ENCODE data around the gene COL9A3.

The COL9A3 gene

DNA sequence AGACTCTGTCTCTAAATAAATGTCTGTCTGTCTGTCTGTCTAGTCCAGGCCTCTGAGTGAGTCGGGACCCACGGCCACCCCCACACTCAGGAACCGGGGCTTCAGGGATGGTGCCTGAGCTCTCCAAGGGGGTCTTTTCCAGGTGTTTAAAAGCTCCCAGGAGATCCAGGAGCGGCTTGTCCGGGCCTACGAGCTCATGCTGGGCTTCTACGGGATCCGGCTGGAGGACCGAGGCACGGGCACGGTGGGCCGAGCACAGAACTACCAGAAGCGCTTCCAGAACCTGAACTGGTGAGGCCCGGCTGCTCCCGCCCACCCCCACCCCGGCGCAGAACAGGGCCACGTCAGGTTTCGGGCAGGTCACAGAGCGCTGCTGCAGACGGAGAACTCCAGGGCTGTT lies 5.5 kb upstream of the COL9A3 start:
- no peak for DNase-seq (ENCODE audit: low spot score)

DNA sequence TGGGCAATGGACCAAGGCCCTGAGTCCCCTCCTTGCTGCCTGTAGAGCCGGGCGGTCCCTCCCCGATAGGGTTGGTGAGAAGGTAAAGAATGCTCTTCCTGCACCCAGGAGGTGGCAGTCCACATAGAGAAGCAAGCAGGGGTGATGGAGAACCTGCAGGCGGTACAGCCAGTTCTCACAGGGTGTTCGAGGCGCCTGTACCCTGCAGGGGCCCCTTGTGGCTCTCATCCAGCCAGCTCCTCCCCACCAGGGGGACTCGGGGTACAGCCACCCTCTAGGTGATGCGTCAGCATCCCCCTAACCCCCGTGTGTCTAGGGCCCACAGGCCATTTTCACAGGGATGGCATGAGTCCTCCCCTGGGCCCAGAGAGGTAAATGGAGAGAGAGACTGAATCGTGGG lies 5.1 kb upstream of the COL9A3 start:
- no peak for DNase-seq (ENCODE audit: low spot score)

- no peak for DNase-seq (ENCODE audit: low spot score)
These were observed 4.5 kb upstream of the COL9A3 start for GRCh38 chr20:62812181-62812906.

GRCh38 chr20:62812907-62813200 lies 4.0 kb upstream of the COL9A3 start:
- DNase-seq (ENCODE audit: low spot score): no peak

DNA sequence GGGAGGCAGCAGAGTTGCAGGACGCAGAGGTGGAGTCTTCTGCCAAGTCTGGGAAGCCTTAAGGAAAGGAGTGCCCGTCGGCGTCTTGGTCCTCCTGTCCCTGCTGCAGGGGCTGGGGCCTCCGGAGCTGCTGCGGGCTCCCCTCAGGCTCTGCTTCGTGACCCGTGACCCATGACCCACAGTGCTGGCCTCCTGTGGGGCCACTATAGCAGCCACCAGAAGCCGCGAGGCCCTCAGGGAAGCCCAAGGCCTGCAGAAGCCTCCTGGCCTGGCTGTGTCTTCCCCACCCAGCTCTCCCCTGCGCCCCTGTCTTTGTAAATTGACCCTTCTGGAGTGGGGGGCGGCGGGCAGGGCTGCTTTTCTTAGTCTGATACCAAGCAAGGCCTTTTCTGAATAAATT lies 3.3 kb upstream of the COL9A3 start:
- no peak for DNase-seq (ENCODE audit: low spot score)

GRCh38 chr20:62814060-62814708 lies 2.7 kb upstream of the COL9A3 start:
- DNase-seq (ENCODE audit: low spot score): no peak

- DNase-seq (ENCODE audit: low spot score): no peak
These were observed 2.2 kb upstream of the COL9A3 start for GRCh38 chr20:62814709-62815065.

DNA sequence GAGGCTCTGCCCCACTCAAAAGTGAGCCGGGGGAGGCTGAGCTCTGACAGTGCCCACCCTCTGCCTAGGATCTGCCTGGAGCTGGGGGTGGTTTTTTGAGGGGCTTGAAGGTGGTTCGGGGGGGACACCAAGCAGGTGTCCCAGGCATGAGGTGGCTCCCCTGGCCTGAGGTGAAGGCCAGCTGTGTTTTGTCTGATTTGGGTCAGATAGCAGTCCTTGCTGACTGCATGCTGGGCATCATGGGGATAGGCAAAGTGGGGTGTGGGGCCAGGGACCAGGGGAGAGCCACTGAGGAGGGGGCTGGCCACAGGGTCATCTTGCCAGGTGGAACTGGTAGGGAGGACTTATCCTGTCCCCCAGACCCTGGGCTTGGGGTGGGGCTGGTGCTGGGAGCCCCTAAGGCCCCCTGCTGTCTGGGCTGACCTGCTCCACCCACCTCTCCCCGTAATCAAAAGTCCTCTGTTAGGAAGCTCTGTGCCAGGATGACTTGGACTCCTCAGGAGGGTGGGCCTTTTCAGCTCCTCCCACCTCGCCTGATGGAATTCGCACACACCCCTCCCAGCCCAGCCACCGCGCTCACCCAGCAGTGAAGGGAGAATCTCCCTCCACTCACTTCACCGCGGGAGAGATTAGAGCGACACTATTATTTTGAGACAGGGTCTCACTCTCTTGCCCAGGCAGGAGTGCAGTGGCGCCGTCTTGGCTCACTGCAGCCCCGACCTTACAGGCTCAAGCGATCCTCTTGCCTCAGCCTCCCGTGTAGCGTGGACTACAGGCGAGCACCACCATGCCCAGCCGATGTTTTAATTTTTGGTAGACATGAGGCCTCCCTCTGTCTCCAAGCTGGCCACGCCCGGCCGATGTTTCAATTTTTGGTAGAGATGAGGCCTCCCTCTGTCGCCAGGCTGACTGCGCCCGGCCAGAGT lies 1.5 kb upstream of the COL9A3 start:
- DNase-seq (ENCODE audit: low spot score): peak; percentile 58

DNA sequence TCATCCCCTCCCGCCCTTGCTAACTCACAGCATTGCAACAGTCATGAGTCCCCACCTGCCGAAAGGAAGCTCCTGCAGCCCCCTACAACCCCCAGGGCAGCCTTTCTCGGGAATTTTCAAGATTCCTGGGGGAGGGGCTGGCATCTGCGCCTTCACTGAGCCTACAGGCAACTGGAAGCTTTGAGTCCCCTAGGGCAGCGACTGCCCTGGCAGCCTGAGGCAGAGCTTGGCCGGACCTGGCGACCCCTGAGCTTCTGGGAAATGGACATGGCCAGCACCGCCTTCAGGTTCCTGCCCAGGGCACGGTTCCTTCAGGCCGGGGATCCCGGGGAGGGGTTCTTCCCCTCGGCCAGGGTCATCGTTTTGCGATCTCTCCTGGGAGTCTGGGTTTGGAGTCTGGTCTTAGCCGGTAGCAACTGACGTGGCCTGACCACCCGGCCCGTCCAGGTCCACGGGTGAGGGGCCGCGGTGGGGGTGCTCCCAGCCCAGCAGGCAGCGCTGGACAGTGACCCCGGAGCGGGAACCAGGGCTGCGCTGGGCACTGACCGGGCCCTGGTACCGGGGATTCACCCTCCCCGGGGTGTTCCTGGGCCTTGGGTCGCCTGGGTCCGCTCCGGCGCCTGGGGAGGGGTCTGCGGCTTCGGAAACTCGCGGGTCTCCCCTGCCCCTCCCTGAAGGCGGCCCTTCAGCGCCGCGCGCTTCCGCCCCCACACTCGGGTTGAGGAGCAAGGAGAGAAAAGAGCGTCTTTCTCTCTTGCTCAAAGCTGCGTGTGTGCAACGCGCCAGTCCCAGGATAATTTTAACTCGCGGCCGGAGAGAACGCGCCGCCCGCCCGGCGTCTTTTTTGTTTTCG lies 593 bp upstream of the COL9A3 start:
- peak; percentile 59 for DNase-seq (ENCODE audit: low spot score)

GRCh38 chr20:62817975-62818591 lies 1.2 kb downstream of the COL9A3 start:
- no peak for DNase-seq (ENCODE audit: low spot score)

DNA sequence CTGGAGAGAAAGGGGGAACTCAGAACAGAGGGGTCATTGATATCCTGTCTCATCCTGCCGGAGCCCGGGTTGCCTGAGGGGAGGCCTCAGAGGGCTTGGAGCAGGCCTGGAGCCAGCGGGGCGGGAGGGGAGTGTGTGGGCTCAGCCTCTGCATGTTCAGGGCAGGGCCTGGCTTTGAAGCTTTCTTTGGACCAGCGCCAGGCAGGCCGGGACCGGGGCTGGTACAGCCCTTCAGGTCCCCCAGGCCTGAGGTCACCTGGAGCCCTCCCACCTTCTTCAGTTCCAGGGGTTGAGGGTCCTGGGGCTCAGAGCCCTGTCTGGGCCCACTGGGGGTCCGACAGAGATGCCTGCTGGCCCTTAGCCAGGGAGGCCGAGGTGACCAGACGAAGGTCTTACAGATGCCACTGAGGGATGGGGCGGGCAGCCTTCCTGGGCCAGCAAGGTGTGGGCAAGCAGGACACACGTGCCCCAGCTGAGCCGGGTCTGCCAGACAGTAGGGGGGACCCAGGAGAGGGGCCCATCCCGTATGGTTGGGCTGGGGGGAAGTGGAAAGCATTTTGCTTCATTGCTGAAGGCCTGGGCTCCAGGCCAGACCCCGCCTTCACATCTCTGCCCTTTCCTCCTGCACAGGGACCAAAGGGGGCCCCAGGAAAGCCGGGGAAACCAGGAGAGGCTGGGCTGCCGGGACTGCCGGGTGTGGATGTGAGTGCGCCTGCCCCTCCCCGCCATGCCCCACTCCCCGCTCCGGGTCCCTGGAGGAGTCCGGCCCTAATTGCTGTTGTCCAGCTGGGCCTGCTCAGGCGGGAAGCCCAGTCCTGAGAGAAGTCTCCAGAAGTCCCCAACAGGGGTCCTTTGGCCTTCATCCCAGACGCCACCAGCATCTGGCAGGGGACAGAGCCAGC lies 2.0 kb downstream of the COL9A3 start:
- peak; percentile 28 for DNase-seq (ENCODE audit: low spot score)

DNA sequence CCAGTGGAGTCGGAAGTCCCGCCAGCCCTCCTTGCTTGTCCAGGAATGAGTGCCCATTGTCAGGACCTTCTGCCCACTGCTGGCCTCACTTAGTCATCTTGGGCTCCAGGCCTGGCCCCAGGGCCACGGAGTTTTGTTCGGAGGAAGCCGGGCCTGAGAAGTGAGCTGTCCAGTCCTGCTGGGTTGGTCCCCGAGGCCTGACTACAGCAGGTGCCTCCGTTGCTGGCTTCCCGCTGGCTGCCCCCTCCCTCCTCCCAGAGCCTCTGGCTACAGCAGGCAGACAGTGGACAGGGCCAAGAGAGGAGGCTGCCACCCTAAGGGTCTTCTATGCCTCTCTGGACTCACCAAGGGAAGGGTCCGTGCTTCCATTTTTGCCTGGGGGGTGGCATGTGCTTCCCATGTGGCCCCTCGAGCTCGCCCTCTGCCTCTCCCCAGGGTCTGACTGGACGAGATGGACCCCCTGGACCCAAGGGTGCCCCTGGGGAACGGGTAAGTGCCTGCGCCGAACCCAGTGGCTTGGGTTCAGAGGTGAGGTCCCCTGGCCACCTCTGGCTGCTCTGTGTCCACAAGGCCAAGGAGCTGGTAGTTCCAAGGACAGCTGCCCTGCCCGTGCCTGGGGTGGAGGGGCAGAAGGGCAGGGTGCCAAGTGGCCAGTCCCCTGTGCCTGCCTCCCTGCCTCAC lies 2.8 kb downstream of the COL9A3 start:
- DNase-seq (ENCODE audit: low spot score): peak; percentile 13

DNA sequence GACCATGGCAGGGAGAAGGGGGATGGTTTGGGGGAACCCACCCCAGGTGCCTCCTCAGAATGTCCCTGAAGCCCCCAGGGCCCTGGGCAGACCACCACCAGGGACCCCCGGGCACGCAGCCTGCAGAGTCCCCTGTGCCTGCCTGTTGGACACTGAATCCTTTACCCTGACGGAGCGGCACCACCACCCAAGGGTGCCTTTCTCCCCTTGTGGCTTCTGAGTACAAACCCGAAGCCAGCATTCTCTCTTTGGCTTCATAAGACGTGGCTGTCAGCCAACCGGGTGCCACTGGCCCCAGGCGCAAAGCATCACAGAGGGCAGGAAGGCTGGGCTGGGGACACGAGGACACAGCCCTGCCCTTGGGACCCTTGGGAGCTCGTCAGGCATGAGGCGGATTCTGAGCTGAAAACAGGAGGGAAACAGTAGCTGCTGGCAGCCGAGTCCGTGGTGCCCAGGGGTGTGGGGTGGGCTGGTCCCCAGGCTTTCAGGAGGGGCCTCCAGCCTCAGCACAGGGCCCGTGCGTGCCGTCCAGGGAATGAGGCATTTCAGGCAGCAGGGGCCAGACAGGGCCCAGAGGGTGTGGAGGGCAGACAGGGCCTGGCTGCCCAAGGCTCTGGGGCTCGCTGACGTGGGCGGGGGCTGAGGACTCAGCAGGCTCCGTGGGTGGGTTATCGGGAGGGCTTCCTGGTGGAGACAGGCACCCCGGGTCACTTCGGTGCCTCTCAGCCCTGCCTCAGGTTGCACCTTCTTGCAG lies 3.5 kb downstream of the COL9A3 start:
- DNase-seq (ENCODE audit: low spot score): peak; percentile 11

DNA sequence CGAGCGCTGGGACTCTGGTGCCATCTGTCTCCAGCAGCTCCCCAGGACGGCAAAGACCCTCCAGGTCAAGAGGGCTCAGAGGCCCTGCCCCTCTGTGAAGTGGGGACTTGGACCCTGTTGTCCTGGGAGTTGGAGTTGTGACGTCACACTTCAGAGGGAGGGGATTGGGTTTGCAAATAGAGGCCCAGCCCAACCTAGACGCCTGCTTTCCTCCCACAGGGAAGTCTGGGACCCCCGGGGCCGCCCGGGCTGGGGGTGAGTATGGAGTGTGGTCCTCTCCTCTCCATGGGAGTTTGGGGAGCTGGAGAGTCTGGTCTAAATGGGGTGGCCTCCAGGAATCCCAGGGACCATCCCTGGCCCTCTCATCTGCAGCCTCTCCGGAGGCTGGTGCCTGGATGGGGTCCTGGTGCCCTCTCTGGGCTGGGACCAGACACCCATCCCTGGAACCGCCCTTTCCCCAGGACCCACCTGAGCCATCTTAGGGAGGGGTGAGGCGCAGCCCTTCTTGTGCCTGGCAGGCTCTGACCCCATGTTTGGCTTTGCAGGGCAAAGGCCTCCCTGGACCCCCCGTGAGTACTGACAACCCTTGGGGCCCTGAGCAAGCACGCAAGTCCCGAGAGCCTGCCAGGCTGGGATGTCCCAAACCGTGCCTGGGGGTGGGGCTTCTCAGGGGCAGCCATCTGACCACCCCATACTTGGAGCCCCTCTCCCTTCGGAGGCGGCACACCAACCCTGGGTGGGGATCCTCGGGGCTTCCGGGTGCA lies 4.3 kb downstream of the COL9A3 start:
- DNase-seq (ENCODE audit: low spot score): peak; percentile 7

DNA sequence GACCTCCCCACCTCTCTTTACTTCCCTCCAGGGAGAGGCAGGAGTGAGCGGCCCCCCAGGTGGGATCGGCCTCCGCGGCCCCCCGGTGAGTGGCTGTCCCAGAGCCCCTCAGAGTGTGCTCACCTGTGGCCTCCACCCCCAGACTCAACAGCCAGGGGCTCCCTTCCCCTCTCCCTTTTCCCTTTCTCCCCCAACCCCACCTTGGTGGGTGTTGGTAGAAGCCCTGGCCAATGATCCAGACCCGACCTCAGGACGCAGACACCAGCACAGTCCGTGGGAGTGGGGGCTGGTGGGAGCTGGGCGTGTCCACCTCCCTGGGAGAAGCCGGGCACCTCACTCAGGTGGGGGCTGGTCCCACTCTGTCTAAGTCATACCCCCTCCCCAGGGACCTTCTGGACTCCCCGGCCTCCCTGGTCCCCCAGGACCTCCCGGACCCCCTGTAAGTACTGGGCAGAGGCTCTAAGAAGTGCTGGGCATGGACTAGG lies 4.9 kb downstream of the COL9A3 start:
- no peak for DNase-seq (ENCODE audit: low spot score)

DNA sequence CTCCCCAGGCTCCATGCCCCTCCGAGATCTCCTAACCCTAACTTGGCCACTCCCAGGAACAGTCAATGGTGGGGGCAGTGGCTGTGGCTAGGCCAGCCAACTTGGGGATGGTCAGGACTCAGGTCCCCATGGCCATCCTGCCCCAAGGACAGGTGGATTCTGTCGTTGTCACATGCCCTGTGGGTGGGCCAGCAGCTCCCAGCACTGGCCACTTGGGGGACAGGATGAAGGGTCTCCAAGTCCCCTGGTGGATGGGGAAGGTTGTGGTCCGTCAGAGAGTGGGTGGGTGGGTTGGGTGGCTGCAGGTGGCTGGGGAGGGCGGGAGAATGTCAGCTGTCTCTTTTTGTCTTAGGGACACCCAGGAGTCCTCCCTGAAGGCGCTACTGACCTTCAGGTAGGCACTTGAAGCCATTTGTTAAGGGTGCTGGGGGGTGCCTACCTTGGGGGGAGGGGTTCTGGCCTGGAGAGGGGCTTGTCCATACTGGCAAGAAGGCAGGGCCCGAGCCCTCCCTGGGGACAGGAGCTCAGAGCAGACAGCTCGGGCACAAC lies 5.5 kb downstream of the COL9A3 start:
- peak; percentile 6 for DNase-seq (ENCODE audit: low spot score)

DNA sequence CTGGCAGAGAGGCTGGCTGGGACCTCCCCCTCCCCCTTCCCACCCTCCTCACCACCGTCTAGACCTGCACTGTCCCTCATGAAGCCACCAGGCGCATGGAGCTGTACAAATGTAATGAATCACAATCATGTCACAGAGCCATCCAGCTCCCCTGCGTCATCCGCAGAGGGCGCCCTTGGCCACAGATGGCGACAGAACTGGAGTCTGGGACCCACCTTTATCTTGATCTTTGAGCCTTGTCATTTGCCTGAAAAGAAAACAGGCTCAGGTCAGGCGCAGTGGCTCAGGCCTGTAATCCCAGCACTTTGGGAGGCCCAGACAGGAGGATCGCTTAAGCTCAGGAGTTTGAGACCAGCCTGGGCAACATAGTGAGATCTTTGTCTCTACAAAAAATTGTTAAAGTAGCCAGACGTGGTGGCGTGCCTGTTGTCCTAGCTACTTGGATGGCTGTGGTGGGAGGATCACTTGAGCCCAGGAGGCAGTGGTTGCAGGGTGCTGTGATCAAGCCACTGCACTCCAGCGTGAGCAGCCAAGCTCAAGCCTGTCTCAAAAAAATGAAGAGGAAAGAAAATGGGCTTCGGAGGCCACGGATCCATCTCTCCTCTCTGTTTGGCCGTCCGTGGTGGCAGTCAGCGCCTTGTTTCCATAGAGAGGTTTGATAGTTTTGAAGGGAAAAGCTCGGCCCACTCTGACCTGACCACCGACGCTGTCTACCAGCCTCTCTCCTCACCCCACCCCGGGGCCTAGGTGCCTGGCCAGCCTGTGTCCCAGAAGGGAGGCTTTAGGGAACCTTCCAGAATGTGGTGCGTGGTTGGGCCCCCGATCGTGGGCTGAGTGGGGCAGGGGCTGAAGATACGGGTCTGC lies 6.2 kb downstream of the COL9A3 start:
- peak; percentile 31 for DNase-seq (ENCODE audit: low spot score)

All from GM03348 (cell line).